ENCODE results near the gene IGDCC3. TPM values are rescaled to one million over a fixed set of nuclear protein-coding genes. Genes with fewer than 3 reads are reported as not detected.

IGDCC3 gene
- total RNA-seq, 3 donors from 2014 or later (not counting 1 experiment from before 2014, with no cell fraction given), result not detected

- no peak overlapping the region for H3K4me3 Mint-ChIP-seq
Measured at GRCh38 chr15:65318870-65319356, 58.9 kb downstream of the IGDCC3 start.

GRCh38 chr15:65312400-65312916 lies 65.3 kb downstream of the IGDCC3 start:
- Mint-ChIP-seq H3K36me3 (no peaks in the 10 kb centered on the region), H3K9me3 (no peaks in the 10 kb centered on the region), H3K4me1 (no peaks in the 10 kb centered on the region), H3K27ac (no peak overlapping the region), H3K27me3 (ENCODE audit: low read depth in 2 of 2) (peaks cover 0 to 6% of the 10 kb centered on the region in 2 donors), H3K4me3 (no peak overlapping the region)
- Histone ChIP-seq H3K9me3 (ENCODE audit: control insufficient read depth, insufficient read depth, low read length) (no peaks in the 10 kb centered on the region), H3K4me3 (ENCODE audit: low read length) (no peak overlapping the region), H3K4me1 (ENCODE audit: control insufficient read depth, insufficient read depth, low read length) (no peaks in the 10 kb centered on the region), H3K27me3 (ENCODE audit: control insufficient read depth, insufficient read depth, low read length) (no peaks in the 10 kb centered on the region), H3K27ac (ENCODE audit: low read length) (no peak overlapping the region), H3K36me3 (ENCODE audit: control insufficient read depth, insufficient read depth, low read length) (no peaks in the 10 kb centered on the region)
- no peak for TF ChIP-seq CTCF (IDR thresholded peaks at IDR 0.05)
- intact Hi-C loops (cut with micrococcal nuclease), result no loop called here
- DNase-seq (no peak), ATAC-seq (no peak)
- 91% methylated on average over 9 of the region's 11 CpGs for WGBS (ENCODE audit: insufficient coverage)

More at GRCh38 chr15:65318870-65319356, 58.9 kb downstream of the IGDCC3 start:
- Histone ChIP-seq H3K36me3 (ENCODE audit: control insufficient read depth, insufficient read depth, low read length) (no peaks in the 10 kb centered on the region), H3K27ac (ENCODE audit: low read length) (no peak overlapping the region), H3K27me3 (ENCODE audit: control insufficient read depth, insufficient read depth, low read length) (peaks cover 5% of the 10 kb centered on the region), H3K4me1 (ENCODE audit: control insufficient read depth, insufficient read depth, low read length) (no peaks in the 10 kb centered on the region), H3K4me3 (ENCODE audit: low read length) (no peak overlapping the region), H3K9me3 (ENCODE audit: control insufficient read depth, insufficient read depth, low read length) (no peaks in the 10 kb centered on the region)
- ATAC-seq (peak; percentile 93 to 100 (median 99)), DNase-seq (peak; percentile 71 to 86)
- WGBS (ENCODE audit: insufficient coverage), result 37% methylated on average over 5 of the region's 5 CpGs
- peak; percentile 93 for TF ChIP-seq CTCF (IDR thresholded peaks at IDR 0.05)
- no peaks in the 10 kb centered on the region for H3K9me3 Mint-ChIP-seq
- no peaks in the 10 kb centered on the region for H3K36me3 Mint-ChIP-seq
- H3K27ac Mint-ChIP-seq, result no peak overlapping the region
- peaks cover 5% of the 10 kb centered on the region in 2 donors for H3K4me1 Mint-ChIP-seq
- H3K27me3 Mint-ChIP-seq (ENCODE audit: low read depth in 2 of 2), result peaks cover 0 to 8% of the 10 kb centered on the region in 2 donors
- intact Hi-C loops (cut with micrococcal nuclease), result loop anchor here (1.0 to 5.0 kb wide), 2 partner anchors 66 to 83 kb away; no protein-coding TSS in a partner anchor

- H3K27ac ChIP-seq (ENCODE audit: low read length), result no peak overlapping the region
- Mint-ChIP-seq H3K36me3 (no peaks in the 10 kb centered on the region), H3K4me3 (no peak overlapping the region), H3K9me3 (no peaks in the 10 kb centered on the region), H3K27me3 (ENCODE audit: low read depth in 2 of 2) (peaks cover 0 to 6% of the 10 kb centered on the region in 2 donors), H3K4me1 (peaks cover 0 to under 1% of the 10 kb centered on the region in 2 donors), H3K27ac (no peak overlapping the region)
- H3K27me3 ChIP-seq (ENCODE audit: control insufficient read depth, insufficient read depth, low read length), result no peaks in the 10 kb centered on the region
- intact Hi-C loops (cut with micrococcal nuclease), result no loop called here
- H3K4me3 ChIP-seq (ENCODE audit: low read length), result no peak overlapping the region
- no peaks in the 10 kb centered on the region for H3K4me1 ChIP-seq (ENCODE audit: control insufficient read depth, insufficient read depth, low read length)
- no peak for DNase-seq
- H3K9me3 ChIP-seq (ENCODE audit: control insufficient read depth, insufficient read depth, low read length), result no peaks in the 10 kb centered on the region
- no peaks in the 10 kb centered on the region for H3K36me3 ChIP-seq (ENCODE audit: control insufficient read depth, insufficient read depth, low read length)
- WGBS (ENCODE audit: insufficient coverage), result 25% methylated on average over 3 of the region's 3 CpGs
- no peak for TF ChIP-seq CTCF (IDR thresholded peaks at IDR 0.05)
- ATAC-seq, result no peak
Measured at GRCh38 chr15:65311760-65312159, 66.0 kb downstream of the IGDCC3 start.

Measured in natural killer cell (primary cell).